Measurements from ENCODE around the gene PTDSS2. TPM values are rescaled to one million over a fixed set of nuclear protein-coding genes. Genes with fewer than 3 reads are reported as not detected.
"Not testable (repeated sequence)": the region's sequence is repeated elsewhere in the genome, so short reads cannot be mapped to it uniquely, and the experiment has no call there.

The PTDSS2 gene
- total and polyA plus RNA-seq, 2 of the 13 experiments (the other 11 are each of a cell fraction or from before 2014, with no cell fraction given) = 21.7 to 26.4 TPM

GRCh38 chr11:424232-424631, 25.8 kb upstream of the PTDSS2 start:
- H3K4me1 ChIP-seq (ENCODE audit: insufficient read depth, low read length) = no peaks in the 10 kb centered on the region
- H3K27me3 ChIP-seq (ENCODE audit: control insufficient read depth in 1 of 2, insufficient read depth in 2 of 2, low read length in 2 of 2) = no peaks in the 10 kb centered on the region
- no peaks in the 10 kb centered on the region for H3K79me2 ChIP-seq (ENCODE audit: insufficient read depth, low read length)
- no peak overlapping the region for H3K27ac ChIP-seq (ENCODE audit: extremely low read length, insufficient read depth, low read length)
- DNase-seq (ENCODE audit: low spot score) (no peak), FAIRE-seq (no peak), ATAC-seq (no peak)
- 96% methylated on average over 4 of the region's 4 CpGs for WGBS (ENCODE audit: low lambda C conversion rate)
- no TSS peak for BruUV-seq (replicated peaks)
- no peak overlapping the region for H3K4me3 ChIP-seq (replicated peaks in 1 of 3; ENCODE audit: insufficient read depth in 1 of 3, low read depth in 2 of 3, low read length in 3 of 3)
- TF ChIP-seq ZNF768 (CRISPR knock-in tag; IDR thresholded peaks at IDR 0.05) (peak; percentile 61; the same call in 1 of the 2 replicates), ZNF275 (CRISPR knock-in tag; IDR thresholded peaks at IDR 0.05; ENCODE audit: borderline replicate concordance) (no peak), PCBP1 (IDR thresholded peaks at IDR 0.05; ENCODE audit: borderline replicate concordance, low read depth, low read length) (no peak)
- in situ Hi-C loops (cut with HindIII; ENCODE audit: extremely low pct_ligation_motif_present, low pct_unique_long_range_greater_than_20kb) (no loop called here), intact Hi-C loops (cut with micrococcal nuclease; ENCODE audit: unreplicated experiment) (no loop called here)
- H3K9ac ChIP-seq (ENCODE audit: insufficient read depth, low read depth, low read length) = no peak overlapping the region
- CTCF ChIA-PET (ENCODE audit: low intra/inter-chr PET ratio, low total read pairs) = no interaction called here
- H3K36me3 ChIP-seq (replicated peaks in 1 of 2; ENCODE audit: control insufficient read depth in 1 of 2, insufficient read depth in 2 of 2, low read length in 2 of 2) = no peaks in the 10 kb centered on the region
- H2AFZ ChIP-seq (ENCODE audit: low read length) = no peak overlapping the region
- POLR2A ChIA-PET = no interaction called here
- H3K4me2 ChIP-seq (ENCODE audit: low read depth, low read length) = no peak overlapping the region
- H4K20me1 ChIP-seq (ENCODE audit: insufficient read depth, low read length) = no peaks in the 10 kb centered on the region
- H3K9me3 ChIP-seq (ENCODE audit: low read length) = no peaks in the 10 kb centered on the region

- not testable (repeated sequence) for ATAC-seq
These were observed 25.3 kb upstream of the PTDSS2 start for GRCh38 chr11:424766-425165.

More at GRCh38 chr11:424766-425165, 25.3 kb upstream of the PTDSS2 start:
- FAIRE-seq; in situ Hi-C loops (cut with HindIII; ENCODE audit: extremely low pct_ligation_motif_present, low pct_unique_long_range_greater_than_20kb); H3K4me3 ChIP-seq (replicated peaks in 1 of 3; ENCODE audit: insufficient read depth in 1 of 3, low read depth in 2 of 3, low read length in 3 of 3); POLR2A ChIA-PET; H3K9ac ChIP-seq (ENCODE audit: insufficient read depth, low read depth, low read length); DNase-seq (ENCODE audit: low spot score); intact Hi-C loops (cut with micrococcal nuclease; ENCODE audit: unreplicated experiment); H2AFZ ChIP-seq (ENCODE audit: low read length); H3K27me3 ChIP-seq (ENCODE audit: control insufficient read depth in 1 of 2, insufficient read depth in 2 of 2, low read length in 2 of 2); H3K27ac ChIP-seq (ENCODE audit: extremely low read length, insufficient read depth, low read length); H3K9me3 ChIP-seq (ENCODE audit: low read length); H4K20me1 ChIP-seq (ENCODE audit: insufficient read depth, low read length); H3K79me2 ChIP-seq (ENCODE audit: insufficient read depth, low read length); H3K4me1 ChIP-seq (ENCODE audit: insufficient read depth, low read length); CTCF ChIA-PET (ENCODE audit: low intra/inter-chr PET ratio, low total read pairs); H3K4me2 ChIP-seq (ENCODE audit: low read depth, low read length); H3K36me3 ChIP-seq (replicated peaks in 1 of 2; ENCODE audit: control insufficient read depth in 1 of 2, insufficient read depth in 2 of 2, low read length in 2 of 2); BruUV-seq (replicated peaks): not testable (repeated sequence)
- WGBS (ENCODE audit: low lambda C conversion rate) = 96% methylated on average over 36 of the region's 45 CpGs
